Fibroblast of villous mesenchyme (primary cell): ENCODE results near the gene PCSK4. TPM values are rescaled to one million over a fixed set of nuclear protein-coding genes. Genes with fewer than 3 reads are reported as not detected.
"Not testable (repeated sequence)": the region's sequence is repeated elsewhere in the genome, so short reads cannot be mapped to it uniquely, and the experiment has no call there.

ENCODE experiments used
- DNase-seq: peaks from one replicate; pipeline ENCODE4 v3.0.0-alpha.2; 2010; ENCODE audit warnings: low read depth
- H3K4me3 ChIP-seq: 2 replicates; pipeline ENCODE4 v1.5.1; 2011; ENCODE audit warnings: low read depth, mild to moderate bottlenecking, low read length
- CTCF ChIP-seq: IDR thresholded peaks from 2 replicates; pipeline ENCODE4 v1.5.1; 2012; ENCODE audit warnings: low read depth, mild to moderate bottlenecking, low read length; ENCODE audit not compliant: insufficient read depth
- total RNA-seq: library from RNA; depleted of rRNA; stranded (reverse); fragments of >200 nt; gene quantifications from 2 replicates; pipeline ENCODE4 v1.2.3, GENCODE V29; 2012

The PCSK4 gene
- total RNA-seq, 1 donor: 1.3 TPM

DNA sequence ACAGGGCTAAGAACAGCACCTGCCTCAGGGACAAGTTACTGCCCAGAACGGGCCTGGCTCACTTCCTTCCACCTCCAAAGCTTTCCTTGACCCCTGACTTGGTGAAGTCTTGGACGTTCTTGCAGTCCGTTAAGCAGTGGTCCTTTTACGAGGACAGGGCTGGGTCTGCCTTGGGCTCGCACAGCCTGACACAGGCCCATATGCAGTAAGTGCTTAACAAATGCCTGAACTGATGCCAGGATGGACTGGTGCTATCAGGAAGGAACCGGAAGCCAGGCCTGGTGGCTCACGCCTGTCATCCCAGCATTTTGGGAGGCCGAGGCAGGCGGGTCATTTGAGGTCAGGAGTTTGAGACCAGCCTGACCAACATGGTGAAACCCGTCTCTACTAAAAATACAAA, 31.9 kb upstream of the PCSK4 start:
- TF ChIP-seq CTCF: no peak
- peak; percentile 14 for DNase-seq
- no peak overlapping the region for H3K4me3 ChIP-seq

DNA sequence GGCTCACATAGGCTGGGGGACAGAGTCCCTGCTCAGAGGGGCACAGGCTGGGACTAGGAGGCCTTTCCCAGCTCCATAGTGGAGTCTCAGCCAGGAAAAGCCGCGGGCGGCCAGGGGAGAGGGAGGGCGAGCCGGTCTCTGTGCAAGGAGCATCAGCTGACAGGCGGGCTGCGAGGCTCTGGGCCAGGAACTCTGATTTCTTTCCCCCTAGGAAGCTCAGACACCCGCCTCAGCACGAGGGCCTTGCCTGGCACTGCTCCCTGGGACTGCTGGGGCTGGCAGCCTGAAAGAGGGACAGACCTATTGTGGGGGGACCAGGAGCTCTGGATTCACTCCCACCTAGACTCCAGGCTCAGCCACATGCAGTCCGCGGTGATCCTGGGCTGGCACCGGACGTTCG, 31.5 kb upstream of the PCSK4 start:
- DNase-seq: no peak
- no peak for TF ChIP-seq CTCF
- H3K4me3 ChIP-seq: no peak overlapping the region

- no peak overlapping the region for H3K4me3 ChIP-seq
- DNase-seq: no peak
- TF ChIP-seq CTCF: no peak
Observed at GRCh38 chr19:1520203-1520780, 30.1 kb upstream of the PCSK4 start.

DNA sequence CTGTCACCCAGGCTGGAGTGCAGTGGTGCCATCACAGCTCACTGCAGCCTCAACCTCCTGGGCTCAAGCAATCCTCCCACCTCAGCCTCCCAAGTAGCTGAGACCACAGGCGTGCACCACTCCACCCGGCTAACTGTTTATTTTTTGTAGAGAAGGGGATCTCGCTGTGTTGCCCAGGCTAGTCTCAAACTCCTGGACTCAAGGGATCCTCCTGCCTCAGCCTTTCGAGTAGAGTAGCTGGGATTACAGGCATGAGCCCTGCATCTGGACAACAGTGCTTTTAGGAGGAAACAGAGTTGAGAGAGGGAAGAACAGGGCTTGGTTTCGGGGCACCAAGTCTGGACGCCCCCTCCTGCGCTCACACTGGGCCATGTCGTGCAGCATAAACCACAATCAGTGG, 29.7 kb upstream of the PCSK4 start:
- DNase-seq, H3K4me3 ChIP-seq: not testable (repeated sequence)

GRCh38 chr19:1518471-1518870, 28.3 kb upstream of the PCSK4 start:
- no peak overlapping the region for H3K4me3 ChIP-seq
- no peak for DNase-seq
- no peak for TF ChIP-seq CTCF

DNA sequence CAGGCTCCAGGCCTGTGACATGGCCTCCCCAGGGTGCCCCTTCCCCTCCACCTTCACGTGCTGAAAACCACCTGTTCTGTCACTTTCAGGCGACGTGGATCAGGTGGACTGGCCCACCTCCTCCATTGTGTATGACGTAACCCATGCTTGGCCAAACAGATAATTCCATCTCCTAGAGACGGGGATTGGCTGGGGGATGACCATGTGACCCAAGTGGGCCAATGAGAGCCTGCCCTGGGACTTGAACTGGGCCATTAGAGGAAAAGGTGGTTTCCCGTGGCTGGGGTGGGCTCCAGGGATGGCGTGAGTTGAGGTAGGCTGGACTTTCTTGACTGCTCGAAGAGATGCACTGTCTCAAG, 26.2 kb upstream of the PCSK4 start:
- no peak for DNase-seq
- no peak for TF ChIP-seq CTCF
- no peak overlapping the region for H3K4me3 ChIP-seq

DNA sequence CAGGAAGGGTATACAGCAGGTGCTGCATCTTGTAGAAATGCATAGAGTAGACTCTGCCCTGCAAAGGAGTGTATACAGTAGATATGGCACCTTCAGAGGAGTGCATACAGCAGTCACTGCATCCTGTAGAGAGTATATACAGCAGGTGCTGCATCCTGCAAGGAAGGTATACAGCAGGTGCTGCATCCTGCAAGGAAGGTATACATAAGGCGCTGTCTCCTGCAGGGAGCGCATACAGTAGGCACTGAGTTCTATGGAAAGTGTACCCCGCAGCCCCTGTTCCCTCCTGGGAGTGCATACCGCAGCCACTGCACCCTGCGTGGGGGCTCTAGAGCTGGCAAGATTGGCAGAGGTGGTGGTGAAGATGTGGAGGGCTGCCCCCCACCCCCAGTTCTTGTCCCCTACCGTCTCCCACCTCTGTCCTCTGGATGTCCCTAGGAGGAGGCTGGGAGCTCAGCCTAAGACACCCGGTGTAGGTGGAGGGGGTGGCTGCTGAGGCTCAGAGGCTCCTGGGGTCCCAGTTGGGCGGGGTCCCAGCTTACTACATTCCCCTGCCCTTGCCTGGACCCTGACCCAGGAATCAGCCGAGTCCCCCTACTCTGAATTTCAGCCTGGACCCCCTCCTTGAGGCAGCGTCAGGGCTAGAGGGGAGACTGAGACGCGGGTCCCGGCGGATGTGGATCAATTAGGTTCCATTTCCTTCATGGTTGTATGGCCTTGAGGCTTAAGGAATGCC, 25.0 kb upstream of the PCSK4 start:
- DNase-seq: no peak
- H3K4me3 ChIP-seq: no peak overlapping the region
- TF ChIP-seq CTCF: no peak
